ENCODE results near the gene ITPK1.

- no peak for TF ChIP-seq CTCF (conservative IDR thresholded peaks at IDR 0.05 in 1 of 2, IDR thresholded peaks at IDR 0.05 in 1 of 2; ENCODE audit: extremely low read depth in 1 of 2, insufficient read depth in 1 of 2, low read depth in 1 of 2, low read length in 2 of 2)
- TF ChIP-seq EZH2 (IDR thresholded peaks at IDR 0.05; ENCODE audit: borderline replicate concordance, low read length), result no peak
Measured at GRCh38 chr14:93105362-93105761, 10.4 kb downstream of the ITPK1 start.

All from mammary epithelial cell (primary cell).